Spleen (tissue), 11 donors: ENCODE results near the gene DCXR. TPM values are rescaled to one million over a fixed set of nuclear protein-coding genes. Genes with fewer than 3 reads are reported as not detected.
A peak's percentile ranks its signal among the peaks of the same experiment; 100 is the strongest.

Experiments used
- DNase-seq: peaks from one replicate; pipeline ENCODE4 v3.0.0-alpha.2; 2020
- H3K27ac ChIP-seq, 8 donors: fragments of 200-600 bp; sonication (generic) in 7 of 8; 1 replicate in 4 of 8; 2 replicates in 4 of 8; pipeline versions ENCODE4 v1.5.0 to v1.8.0; 2016 to 2021; ENCODE audit warnings: inconsistent platforms in 4 of 8, mild to moderate bottlenecking in 4 of 8, moderate library complexity in 1 of 8
- H3K27me3 ChIP-seq, 7 donors: fragments of 200-600 bp; sonication (generic) in 6 of 7; replicated peaks in 1 of 7; 1 replicate in 4 of 7; 2 replicates in 3 of 7; pipeline versions ENCODE4 v1.5.0 to v1.8.0; 2016 to 2021; ENCODE audit warnings: inconsistent platforms in 3 of 7, mild to moderate bottlenecking in 1 of 7
- H3K36me3 ChIP-seq, 6 donors: fragments of 200-600 bp; sonication (generic) in 5 of 6; 1 replicate in 4 of 6; 2 replicates in 2 of 6; pipeline versions ENCODE4 v1.5.0 to v1.8.0; 2016 to 2021; ENCODE audit warnings: inconsistent platforms in 2 of 6
- H3K4me1 ChIP-seq, 6 donors: fragments of 200-600 bp; sonication (generic) in 5 of 6; 1 replicate in 3 of 6; 2 replicates in 3 of 6; pipeline versions ENCODE4 v1.5.0 to v1.8.0; 2016 to 2021; ENCODE audit warnings: inconsistent platforms in 3 of 6
- H3K4me3 ChIP-seq, 8 donors: fragments of 200-600 bp; sonication (generic) in 7 of 8; 1 replicate in 4 of 8; 2 replicates in 4 of 8; pipeline versions ENCODE4 v1.5.0 to v1.8.0; 2016 to 2021; ENCODE audit warnings: inconsistent platforms in 4 of 8, mild to moderate bottlenecking in 4 of 8, moderate library complexity in 2 of 8
- H3K9me3 ChIP-seq, 8 donors: fragments of 200-600 bp; sonication (generic) in 7 of 8; 1 replicate in 4 of 8; 2 replicates in 4 of 8; pipeline versions ENCODE4 v1.5.0 to v1.8.0; 2016 to 2021; ENCODE audit warnings: inconsistent platforms in 4 of 8
- CTCF ChIP-seq, 11 experiments: fragments of 200-600 bp in 7 of 11; fragments of 450-650 bp in 4 of 11; sonication (generic) in 4 of 11; IDR thresholded peaks in 8 of 11; conservative IDR thresholded peaks in 3 of 11; 1 replicate in 7 of 11; 2 replicates in 4 of 11; pipeline versions ENCODE4 v1.4.0 to v1.8.0; 2016 to 2021; ENCODE audit warnings: antibody characterized with exemption in 11 of 11, inconsistent platforms in 4 of 11, mild to moderate bottlenecking in 1 of 11
- POLR2A ChIP-seq, 3 donors: fragments of 450-650 bp; IDR thresholded peaks; one replicate each; pipeline ENCODE4 v1.5.1; 2017; ENCODE audit warnings: antibody characterized with exemption in 3 of 3, mild to moderate bottlenecking in 1 of 3
- POLR2AphosphoS5 ChIP-seq, 3 donors: sonication (generic); formaldehyde crosslinking; IDR thresholded peaks; one replicate each; pipeline ENCODE4 v1.5.1; 2017; ENCODE audit warnings: antibody characterized with exemption in 3 of 3
- WGBS, 5 donors: extraction: QIAGEN DNeasy Blood & Tissue Kit in 3 of 5; methylation state at CpG; one replicate each; pipeline versions ENCODE4 v1.1.5 to v1.1.7; 2013 to 2018; 5-methylcytosine and 5-hydroxymethylcytosine counted together
- intact Hi-C: fragments of 100-400 bp; cut with DNase I; formaldehyde crosslinking; loops from one replicate; pipeline ENCODE4 v1.15.0; 2023; ENCODE audit warnings: low total_unique reads
- polyA plus RNA-seq, 3 donors: library from polyadenylated mRNA; stranded (reverse); fragments of 200-250 nt; gene quantifications; one replicate each; pipeline ENCODE4 v1.2.1, GENCODE V29; 2013
- total RNA-seq, 7 donors: library from RNA; depleted of rRNA in 3 of 7; stranded (reverse); fragments of >200 nt in 3 of 7; fragmentation: NEBNext Ultra II Directional in 4 of 7; extraction: Animal tissue kit (Norgen Biotek cat#: 25700) in 4 of 7; gene quantifications; one replicate each; pipeline versions ENCODE4 v1.1.0 to v1.2.1, GENCODE V29; 2016 to 2021
- donor health status: healthy with polysubstance abuse.
- donor health status: DM: no; HTN: no; CAD: no; lungs with moderate emphysema.
- donor health status: DM: no; HTN: no; CAD: no.
- donor health status: Bipolar disorder and iron deficiency.
- donor health status: healthy.
- donor health status: DM: no; HTN: no; CAD: no.
- donor health status: DM: yes; HTN: yes; CAD: no.

Gene DCXR
- total and polyA plus RNA-seq, 10 donors, result 44.2 to 88.0 (median 61.0) TPM

- Histone ChIP-seq H3K27me3 (no peaks in the 10 kb centered on the region), H3K4me1 (peaks cover 0 to 79% (median 21%) of the 10 kb centered on the region in 6 donors), H3K27ac (peak overlapping the region in 1 of 8 donors; percentile 1), H3K36me3 (peaks cover 0 to 100% (median 95%) of the 10 kb centered on the region in 6 donors), H3K4me3 (no peak overlapping the region), H3K9me3 (no peaks in the 10 kb centered on the region)
- no peak for TF ChIP-seq CTCF (IDR thresholded peaks at IDR 0.05 in 8 of 11, conservative IDR thresholded peaks at IDR 0.05 in 3 of 11)
- peak in 2 of 3 donors; percentile 28 to 57 for TF ChIP-seq POLR2AphosphoS5 (IDR thresholded peaks at IDR 0.05)
- peak; percentile 55 for DNase-seq
- WGBS, 5 donors, result 63 to 86% (median 81%) methylated on average over 10 of the region's 10 CpGs
- intact Hi-C loops, result no loop called here
Measured at GRCh38 chr17:82058855-82059249, 21.4 kb upstream of the DCXR start.

GRCh38 chr17:82058230-82058854, 20.8 kb upstream of the DCXR start:
- H3K4me3 ChIP-seq, result no peak overlapping the region
- H3K27me3 ChIP-seq, result no peaks in the 10 kb centered on the region
- intact Hi-C loops, result no loop called here
- peaks cover 0 to 100% (median 94%) of the 10 kb centered on the region in 6 donors for H3K36me3 ChIP-seq
- H3K9me3 ChIP-seq, result no peaks in the 10 kb centered on the region
- WGBS, 5 donors, result 63 to 89% (median 82%) methylated on average over 10 to 17 of the region's 17 CpGs
- peak overlapping the region in 1 of 8 donors; percentile 8 for H3K27ac ChIP-seq
- peaks cover 4 to 79% (median 21%) of the 10 kb centered on the region in 6 donors for H3K4me1 ChIP-seq
- DNase-seq, result peak; percentile 70
- TF ChIP-seq CTCF (IDR thresholded peaks at IDR 0.05 in 8 of 11, conservative IDR thresholded peaks at IDR 0.05 in 3 of 11) (no peak), POLR2AphosphoS5 (IDR thresholded peaks at IDR 0.05) (no peak), POLR2A (IDR thresholded peaks at IDR 0.05) (no peak)

GRCh38 chr17:82056729-82057621, 19.5 kb upstream of the DCXR start:
- intact Hi-C loops, result no loop called here

More at GRCh38 chr17:82056729-82057621, 19.5 kb upstream of the DCXR start:
- Histone ChIP-seq H3K9me3 (no peaks in the 10 kb centered on the region), H3K4me3 (no peak overlapping the region), H3K36me3 (peaks cover 0 to 89% (median 82%) of the 10 kb centered on the region in 6 donors), H3K27ac (peak overlapping the region in 5 of 8 donors; percentile 8 to 57 (median 39)), H3K27me3 (no peaks in the 10 kb centered on the region), H3K4me1 (peaks cover 14 to 79% (median 32%) of the 10 kb centered on the region in 6 donors)
- 76 to 87% (median 79%) methylated on average over 8 to 29 of the region's 29 CpGs for WGBS, 5 donors
- TF ChIP-seq POLR2AphosphoS5 (IDR thresholded peaks at IDR 0.05) (peak; percentile 11 to 70 (median 30)), CTCF (IDR thresholded peaks at IDR 0.05 in 8 of 11, conservative IDR thresholded peaks at IDR 0.05 in 3 of 11) (no peak), POLR2A (IDR thresholded peaks at IDR 0.05) (no peak)
- peak; percentile 76 for DNase-seq
